Endothelial cell of umbilical vein (primary cell): ENCODE measurements around the gene MGAT5B. TPM values are rescaled to one million over a fixed set of nuclear protein-coding genes. Genes with fewer than 3 reads are reported as not detected.

Experiments used
- BruUV-seq: library from RNA; stranded (reverse); fragments of 400-500 nt; replicated peaks from 2 replicates; lab custom pipeline; 2021; lab: Mats Ljungman, UMichigan
- CTCF ChIA-PET: fragments of 300-600, 350-600 bp; sonication (Branson Sonifier 250); formaldehyde crosslinking; loops from one replicate; lab custom pipeline; 2021; ENCODE audit warnings: antibody characterized with exemption, inconsistent platforms; lab: Charles Lee
- POLR2A ChIA-PET: fragments of 300-600, 350-600 bp; sonication (Branson Sonifier 250); formaldehyde crosslinking; loops from one replicate; lab custom pipeline; 2021; ENCODE audit warnings: antibody characterized with exemption, inconsistent platforms; lab: Charles Lee
- DNase-seq: peaks from one replicate; pipeline ENCODE4 v3.0.0-alpha.2; 2011; ENCODE audit warnings: low read depth, low spot score
- FAIRE-seq: peaks from 2 replicates; lab custom pipeline; 2011; peaks lifted over from hg19 to GRCh38; lab: Jason Lieb, UNC
- H2AFZ ChIP-seq: 2 replicates; pipeline ENCODE4 v1.6.0; 2012; ENCODE audit warnings: low read depth, low read length, control low read depth, inconsistent platforms
- H3K27ac ChIP-seq: 2 replicates; pipeline ENCODE4 v1.5.1; 2011; ENCODE audit warnings: low read depth, mild to moderate bottlenecking, control low read depth, low read length, moderate library complexity; ENCODE audit not compliant: insufficient read depth
- H3K27me3 ChIP-seq, 2 experiments: 2 replicates each; pipeline versions ENCODE4 v1.6.0 to v1.6.1; 2011; ENCODE audit warnings: low read length in 2 of 2, mixed read lengths in 1 of 2; ENCODE audit not compliant: control insufficient read depth in 2 of 2, insufficient read depth in 2 of 2
- H3K36me3 ChIP-seq, 2 experiments: 2 replicates in 1 of 2; 3 replicates in 1 of 2; pipeline ENCODE4 v1.5.1; 2011; ENCODE audit warnings: low read length in 2 of 2, mild to moderate bottlenecking in 1 of 2, moderate library complexity in 1 of 2; ENCODE audit not compliant: control insufficient read depth in 2 of 2, insufficient read depth in 2 of 2; ENCODE audit errors: extremely low read depth in 1 of 2
- H3K4me1 ChIP-seq: 3 replicates; pipeline ENCODE4 v1.5.1; 2011; ENCODE audit warnings: mild to moderate bottlenecking, low read length; ENCODE audit not compliant: control insufficient read depth, insufficient read depth; ENCODE audit errors: extremely low read depth
- H3K4me2 ChIP-seq: 2 replicates; pipeline ENCODE4 v1.6.1; 2011; ENCODE audit warnings: low read length, control low read depth, mixed read lengths; ENCODE audit not compliant: insufficient read depth
- H3K4me3 ChIP-seq, 3 experiments: fragments of 200-600 bp in 1 of 3; sonication (generic), shearing (Covaris generic) in 1 of 3; replicated peaks in 1 of 3; 2 replicates each; pipeline ENCODE4 v1.5.1; 2011 to 2016; ENCODE audit warnings: control low read depth in 3 of 3, low read length in 3 of 3, mild to moderate bottlenecking in 2 of 3, inconsistent platforms in 1 of 3, low read depth in 1 of 3, moderate library complexity in 1 of 3; ENCODE audit not compliant: insufficient read depth in 1 of 3
- H3K79me2 ChIP-seq: 2 replicates; pipeline ENCODE4 v1.6.0; 2012; ENCODE audit warnings: low read length, inconsistent platforms; ENCODE audit not compliant: control insufficient read depth, insufficient read depth
- H3K9ac ChIP-seq: replicated peaks from 2 replicates; pipeline ENCODE3; 2011; ENCODE audit warnings: low read length, control low read depth; ENCODE audit not compliant: insufficient read depth; ENCODE audit errors: extremely low read depth
- H3K9me1 ChIP-seq: replicated peaks from 3 replicates; pipeline ENCODE4 v1.6.0; 2011; ENCODE audit warnings: mild to moderate bottlenecking, low read length; ENCODE audit not compliant: control insufficient read depth, insufficient read depth; ENCODE audit errors: extremely low read depth
- H3K9me3 ChIP-seq: replicated peaks from 2 replicates; pipeline ENCODE4 v1.5.1; 2012; ENCODE audit warnings: low read length, inconsistent platforms; ENCODE audit not compliant: control insufficient read depth, insufficient read depth
- H4K20me1 ChIP-seq: replicated peaks from 2 replicates; pipeline ENCODE3; 2011; ENCODE audit warnings: mild to moderate bottlenecking, low read length; ENCODE audit not compliant: control insufficient read depth, insufficient read depth; ENCODE audit errors: extremely low read depth
- CTCF ChIP-seq, 2 donors: IDR thresholded peaks; 1 replicate in 1 of 2; 2 replicates in 1 of 2; pipeline ENCODE4 v1.5.1; 2011; ENCODE audit warnings: low read length in 2 of 2, mild to moderate bottlenecking in 2 of 2, moderate library complexity in 2 of 2, control low read depth in 1 of 2, inconsistent platforms in 1 of 2, low read depth in 1 of 2; ENCODE audit not compliant: insufficient read depth in 1 of 2; ENCODE audit errors: extremely low read depth in 1 of 2
- EZH2 ChIP-seq: IDR thresholded peaks from 2 replicates; pipeline ENCODE4 v1.6.1; 2012; ENCODE audit warnings: borderline replicate concordance, low read depth, mild to moderate bottlenecking, moderate library complexity, low read length, inconsistent platforms; ENCODE audit not compliant: severe bottlenecking
- FOS ChIP-seq: IDR thresholded peaks from 2 replicates; pipeline ENCODE4 v1.6.1; 2011; ENCODE audit warnings: mild to moderate bottlenecking, low read length, moderate library complexity, borderline replicate concordance; ENCODE audit not compliant: insufficient read depth
- GATA2 ChIP-seq: IDR thresholded peaks from 2 replicates; pipeline ENCODE4 v1.7.0; 2011; ENCODE audit warnings: low read depth, mild to moderate bottlenecking, moderate library complexity, mixed read lengths, low read length; ENCODE audit not compliant: insufficient read length, insufficient read depth
- JUN ChIP-seq: IDR thresholded peaks from 2 replicates; pipeline ENCODE4 v1.6.1; 2011; ENCODE audit warnings: borderline replicate concordance, low read depth; ENCODE audit not compliant: insufficient read length, insufficient read depth
- MAX ChIP-seq: IDR thresholded peaks from 2 replicates; pipeline ENCODE4 v1.6.1; 2011; ENCODE audit not compliant: insufficient read depth, insufficient read length
- MYC ChIP-seq: IDR thresholded peaks from one replicate; pipeline ENCODE4 v1.6.1; 2011; ENCODE audit warnings: mild to moderate bottlenecking, low read depth, low read length
- POLR2A ChIP-seq: IDR thresholded peaks from 2 replicates; pipeline ENCODE4 v1.6.1; 2012; ENCODE audit warnings: low read depth, mild to moderate bottlenecking, control low read depth, low read length
- POLR2AphosphoS5 ChIP-seq: IDR thresholded peaks from 2 replicates; pipeline ENCODE4 v1.6.1; 2012; ENCODE audit warnings: low read depth, mild to moderate bottlenecking, control low read depth, low read length, moderate library complexity; ENCODE audit not compliant: insufficient read depth
- dilution Hi-C: fragments of 300-500 bp; cut with MboI; formaldehyde crosslinking; loops from one replicate; pipeline ENCODE4 v1.15.0; 2019; ENCODE audit warnings: low sequenced_read_pairs; ENCODE audit not compliant: extremely low pct_ligation_motif_present
- intact Hi-C: fragments of 100-400 bp; cut with micrococcal nuclease; formaldehyde crosslinking; loops from one replicate; pipeline ENCODE4 v1.10.0; 2022
- polyA plus RNA-seq, 4 experiments: library from polyadenylated mRNA; depleted of rRNA in 3 of 4; stranded (reverse) in 3 of 4; unstranded in 1 of 4; fragments of >200 nt; gene quantifications; 2 replicates each; pipeline versions ENCODE4 v1.2.1 to v1.2.3, GENCODE V29; 2011 to 2012; ENCODE audit warnings: missing spikeins in 1 of 4
- total RNA-seq: library from RNA; stranded (reverse); gene quantifications from 2 replicates; pipeline ENCODE4 v1.2.3, GENCODE V29; 2021

MGAT5B gene
- total and polyA plus RNA-seq, 2 donors (not counting 3 experiments of a cell fraction or from before 2014, with no cell fraction given): 1.7 to 2.1 TPM

- ChIA-PET CTCF (interaction anchor here (0.7 to 4.5 kb wide), 5 partner anchors 10 to 177 kb away, joined by 3 to 24 read pairs (median 4); partner anchors contain the start of gene MGAT5B), POLR2A (interaction anchor here (0.5 kb wide), 1 partner anchor 397 kb away, joined by 6 read pairs; no protein-coding TSS in a partner anchor)
- TF ChIP-seq GATA2 (no peak), POLR2A (no peak), EZH2 (no peak), JUN (no peak), MAX (no peak), POLR2AphosphoS5 (no peak), MYC (no peak), FOS (no peak), CTCF (IDR thresholded peaks at IDR 0.05; ENCODE audit: extremely low read depth in 1 of 2, insufficient read depth in 1 of 2, low read depth in 1 of 2, low read length in 2 of 2) (no peak)
- no TSS peak for BruUV-seq
- no peak for DNase-seq
- Histone ChIP-seq H3K9me1 (no peaks in the 10 kb centered on the region), H4K20me1 (no peaks in the 10 kb centered on the region), H3K9ac (no peak overlapping the region), H3K4me1 (no peaks in the 10 kb centered on the region), H2AFZ (no peak overlapping the region), H3K9me3 (no peaks in the 10 kb centered on the region), H3K36me3 (no peaks in the 10 kb centered on the region), H3K27ac (no peak overlapping the region), H3K4me3 (no peak overlapping the region), H3K4me2 (no peak overlapping the region), H3K27me3 (no peaks in the 10 kb centered on the region), H3K79me2 (no peaks in the 10 kb centered on the region)
- dilution Hi-C loops (no loop called here), intact Hi-C loops (no loop called here)
- FAIRE-seq: no peak
Observed at GRCh38 chr17:76879691-76880090, 11.5 kb downstream of the MGAT5B start.
